Upper lobe of right lung (tissue), 1 donor: ENCODE results near the gene AGO3. TPM values are rescaled to one million over a fixed set of nuclear protein-coding genes. Genes with fewer than 3 reads are reported as not detected.
"Not testable (repeated sequence)": the region's sequence is repeated elsewhere in the genome, so short reads cannot be mapped to it uniquely, and the experiment has no call there.

Experiments
- ATAC-seq: fragments of 200-7000 bp; cut with Tn5 transposase; one replicate; pipeline ENCODE4 v1.9.1; 2020; ENCODE audit warnings: mild to moderate bottlenecking, moderate library complexity
- DNase-seq: peaks from one replicate; pipeline ENCODE4 v3.0.0-alpha.2; 2020
- H3K27ac ChIP-seq: fragments of 200-600 bp; one replicate; pipeline ENCODE4 v1.8.0; 2022
- H3K27me3 ChIP-seq: fragments of 200-600 bp; one replicate; pipeline ENCODE4 v1.8.0; 2022; ENCODE audit warnings: mild to moderate bottlenecking
- H3K36me3 ChIP-seq: fragments of 200-600 bp; one replicate; pipeline ENCODE4 v1.8.0; 2022
- H3K4me1 ChIP-seq: fragments of 200-600 bp; one replicate; pipeline ENCODE4 v1.8.0; 2022
- H3K4me3 ChIP-seq: fragments of 200-600 bp; one replicate; pipeline ENCODE4 v1.8.0; 2022; ENCODE audit warnings: mild to moderate bottlenecking
- H3K9me3 ChIP-seq: fragments of 200-600 bp; one replicate; pipeline ENCODE4 v1.8.0; 2022
- intact Hi-C: fragments of 100-400 bp; cut with DNase I; formaldehyde crosslinking; loops from one replicate; pipeline ENCODE4 v1.11.0; 2022
- total RNA-seq: library from RNA; stranded (reverse); fragmentation: NEBNext Ultra II Directional; extraction: Animal tissue kit (Norgen Biotek cat#: 25700); gene quantifications from one replicate; pipeline ENCODE4 v1.2.1, GENCODE V29; 2021
- TF ChIP-seq, protein P1 (sequence below): fragments of 200-600 bp; IDR thresholded peaks from one replicate; pipeline ENCODE4 v1.8.0; 2022; ENCODE audit warnings: antibody characterized with exemption
- donor health status: DM: no; HTN: yes; CAD: no; lungs with severe emphysema.

AGO3 gene
- total RNA-seq, 1 donor from 2014 or later: 34.1 TPM

GRCh38 chr1:36014722-36015220, 83.9 kb downstream of the AGO3 start:
- Histone ChIP-seq H3K4me1 (no peaks in the 10 kb centered on the region), H3K4me3 (no peak overlapping the region), H3K9me3 (no peaks in the 10 kb centered on the region), H3K36me3 (peaks cover 91% of the 10 kb centered on the region), H3K27ac (no peak overlapping the region), H3K27me3 (no peaks in the 10 kb centered on the region)
- TF ChIP-seq, protein P1, sequence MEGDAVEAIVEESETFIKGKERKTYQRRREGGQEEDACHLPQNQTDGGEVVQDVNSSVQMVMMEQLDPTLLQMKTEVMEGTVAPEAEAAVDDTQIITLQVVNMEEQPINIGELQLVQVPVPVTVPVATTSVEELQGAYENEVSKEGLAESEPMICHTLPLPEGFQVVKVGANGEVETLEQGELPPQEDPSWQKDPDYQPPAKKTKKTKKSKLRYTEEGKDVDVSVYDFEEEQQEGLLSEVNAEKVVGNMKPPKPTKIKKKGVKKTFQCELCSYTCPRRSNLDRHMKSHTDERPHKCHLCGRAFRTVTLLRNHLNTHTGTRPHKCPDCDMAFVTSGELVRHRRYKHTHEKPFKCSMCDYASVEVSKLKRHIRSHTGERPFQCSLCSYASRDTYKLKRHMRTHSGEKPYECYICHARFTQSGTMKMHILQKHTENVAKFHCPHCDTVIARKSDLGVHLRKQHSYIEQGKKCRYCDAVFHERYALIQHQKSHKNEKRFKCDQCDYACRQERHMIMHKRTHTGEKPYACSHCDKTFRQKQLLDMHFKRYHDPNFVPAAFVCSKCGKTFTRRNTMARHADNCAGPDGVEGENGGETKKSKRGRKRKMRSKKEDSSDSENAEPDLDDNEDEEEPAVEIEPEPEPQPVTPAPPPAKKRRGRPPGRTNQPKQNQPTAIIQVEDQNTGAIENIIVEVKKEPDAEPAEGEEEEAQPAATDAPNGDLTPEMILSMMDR: no peak
- no peak for ATAC-seq
- intact Hi-C loops: no loop called here
- DNase-seq: no peak

DNA sequence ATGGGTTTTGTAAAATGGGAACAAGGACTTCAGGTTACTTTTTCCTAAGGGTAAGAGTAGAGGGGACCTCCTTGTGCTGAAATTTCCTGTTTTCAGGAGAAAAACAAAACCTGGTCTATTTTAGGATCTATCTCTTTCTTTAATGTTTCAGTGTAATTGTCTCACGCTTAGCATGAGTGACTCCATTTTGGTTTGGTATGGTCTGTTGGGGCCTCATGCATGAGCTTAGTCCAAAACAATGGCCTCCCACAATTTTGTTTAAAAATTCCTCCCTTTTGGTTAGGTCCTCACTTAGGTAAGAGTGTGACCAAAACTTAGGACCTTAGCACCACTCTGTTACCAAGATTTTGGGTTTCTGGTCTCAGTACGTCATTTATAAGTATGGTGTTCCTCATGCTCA, 85.8 kb downstream of the AGO3 start:
- TF ChIP-seq, protein P1: no peak
- H3K4me1 ChIP-seq: no peaks in the 10 kb centered on the region
- H3K36me3 ChIP-seq: peaks cover 84% of the 10 kb centered on the region
- DNase-seq (no peak), ATAC-seq (no peak)
- intact Hi-C loops: no loop called here
- no peaks in the 10 kb centered on the region for H3K27me3 ChIP-seq
- no peaks in the 10 kb centered on the region for H3K9me3 ChIP-seq
- no peak overlapping the region for H3K27ac ChIP-seq
- H3K4me3 ChIP-seq: no peak overlapping the region

- H3K36me3 ChIP-seq: peaks cover 40% of the 10 kb centered on the region
- ATAC-seq: no peak
- peak overlapping the region; percentile 11 for H3K4me3 ChIP-seq
- no peaks in the 10 kb centered on the region for H3K9me3 ChIP-seq
- H3K27me3 ChIP-seq: no peaks in the 10 kb centered on the region
- TF ChIP-seq, protein P1: no peak
- peak overlapping the region; percentile 38 for H3K27ac ChIP-seq
- no peak for DNase-seq
- intact Hi-C loops: no loop called here
- H3K4me1 ChIP-seq: no peaks in the 10 kb centered on the region
Observed at GRCh38 chr1:36023098-36023769, 92.3 kb downstream of the AGO3 start.

DNA sequence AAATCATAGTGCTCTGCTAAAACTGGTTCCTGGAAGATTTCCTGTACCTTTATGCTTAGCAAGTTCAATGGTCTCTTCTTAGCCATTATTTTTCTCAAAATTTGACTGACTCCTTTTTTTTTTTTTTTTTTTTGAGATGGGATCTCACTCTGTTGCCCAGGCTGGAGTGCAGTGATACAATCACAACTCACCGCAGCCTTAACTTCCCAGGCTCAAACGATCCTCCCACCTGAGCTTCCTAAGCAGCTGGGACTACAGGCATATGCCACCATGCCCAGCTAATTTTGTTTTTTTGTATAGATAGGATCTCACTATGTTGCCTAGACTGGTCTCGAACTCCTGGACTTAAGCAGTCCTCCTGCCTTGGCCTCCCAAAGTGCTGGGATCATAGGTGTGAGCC, 93.1 kb downstream of the AGO3 start:
- peaks cover 36% of the 10 kb centered on the region for H3K36me3 ChIP-seq

GRCh38 chr1:36024847-36025246, 93.9 kb downstream of the AGO3 start:
- H3K27ac ChIP-seq: no peak overlapping the region
- H3K9me3 ChIP-seq: no peaks in the 10 kb centered on the region
- no peak overlapping the region for H3K4me3 ChIP-seq
- DNase-seq (no peak), ATAC-seq (no peak)
- TF ChIP-seq, protein P1: no peak
- H3K27me3 ChIP-seq: no peaks in the 10 kb centered on the region
- intact Hi-C loops: no loop called here
- no peaks in the 10 kb centered on the region for H3K4me1 ChIP-seq
- H3K36me3 ChIP-seq: peaks cover 38% of the 10 kb centered on the region

More for the DNA sequence above, 93.1 kb downstream of the AGO3 start:
- ATAC-seq, DNase-seq, H3K4me3 ChIP-seq, H3K9me3 ChIP-seq, H3K27me3 ChIP-seq, intact Hi-C loops, H3K4me1 ChIP-seq: not testable (repeated sequence)
- H3K27ac ChIP-seq: peak overlapping the region; percentile 38

DNA sequence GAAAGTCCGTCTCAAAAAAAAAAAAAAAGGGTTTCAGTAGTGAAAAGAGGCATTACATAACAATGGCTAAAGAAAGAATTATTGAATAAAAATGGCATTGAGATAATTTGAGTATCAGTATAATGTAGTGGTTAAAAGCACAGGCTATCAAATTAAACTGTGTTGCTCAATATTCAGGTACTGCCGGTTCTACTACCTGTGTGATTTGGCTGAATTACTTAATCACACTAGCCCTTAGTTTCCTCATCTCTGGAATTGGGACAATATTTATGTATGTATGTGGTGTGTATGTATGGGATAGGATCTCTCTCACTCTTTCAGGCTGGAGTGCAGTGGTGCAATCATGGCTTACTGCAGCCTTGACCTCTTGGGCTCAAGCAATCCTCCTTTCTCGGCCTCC, 96.9 kb downstream of the AGO3 start:
- TF ChIP-seq, protein P1: no peak
- Histone ChIP-seq H3K4me3 (no peak overlapping the region), H3K9me3 (no peaks in the 10 kb centered on the region), H3K36me3 (peaks cover 38% of the 10 kb centered on the region), H3K4me1 (no peaks in the 10 kb centered on the region), H3K27me3 (no peaks in the 10 kb centered on the region), H3K27ac (no peak overlapping the region)
- DNase-seq (no peak), ATAC-seq (no peak)
- intact Hi-C loops: no loop called here
